B cell (primary cell): ENCODE measurements around the gene TPSG1. TPM values are rescaled to one million over a fixed set of nuclear protein-coding genes. Genes with fewer than 3 reads are reported as not detected.
"Not testable (repeated sequence)": the region's sequence is repeated elsewhere in the genome, so short reads cannot be mapped to it uniquely, and the experiment has no call there.

ENCODE experiments used
- ATAC-seq: fragments of 200-7000 bp; cut with Tn5 transposase; one replicate; pipeline ENCODE4 v1.10.0; 2021; ENCODE audit warnings: low read depth, mild to moderate bottlenecking, moderate number of reproducible peaks, moderate library complexity
- CTCF ChIA-PET: fragments of 350-600 bp; sonication (Branson Sonifier 250); formaldehyde crosslinking; loops from one replicate; lab custom pipeline; 2021; ENCODE audit warnings: antibody characterized with exemption, inconsistent platforms; lab: Charles Lee
- POLR2A ChIA-PET: fragments of 350-600 bp; sonication (Branson Sonifier 250); formaldehyde crosslinking; loops from one replicate; lab custom pipeline; 2021; ENCODE audit warnings: antibody characterized with exemption; lab: Charles Lee
- DNase-seq: peaks from one replicate; pipeline ENCODE4 v3.0.0; 2013
- H2AFZ ChIP-seq: 2 replicates; pipeline ENCODE4 v1.6.1; 2012; ENCODE audit warnings: mild to moderate bottlenecking, low read depth, low read length; ENCODE audit not compliant: insufficient read depth, poor library complexity, severe bottlenecking
- H3K27ac ChIP-seq, 2 donors: 1 replicate in 1 of 2; 2 replicates in 1 of 2; pipeline ENCODE4 v1.5.1; 2012 to 2013; ENCODE audit warnings: low read length in 2 of 2, mild to moderate bottlenecking in 2 of 2, moderate library complexity in 1 of 2
- H3K27me3 ChIP-seq, 4 experiments: fragments of 200-600 bp in 1 of 4; sonication (generic) in 1 of 4; replicated peaks in 1 of 4; 1 replicate in 2 of 4; 2 replicates in 2 of 4; pipeline versions ENCODE4 v1.6.1 to v1.7.0; 2013 to 2016; ENCODE audit warnings: low read length in 3 of 4, mild to moderate bottlenecking in 2 of 4, mixed read lengths in 1 of 4, moderate library complexity in 1 of 4; ENCODE audit not compliant: insufficient read depth in 4 of 4, control insufficient read depth in 3 of 4; ENCODE audit errors: control extremely low read depth in 1 of 4
- H3K36me3 ChIP-seq, 2 experiments: replicated peaks in 1 of 2; 1 replicate in 1 of 2; 2 replicates in 1 of 2; pipeline versions ENCODE4 v1.6.1 to v1.7.1; 2013; ENCODE audit warnings: low read length in 1 of 2; ENCODE audit not compliant: insufficient read depth in 2 of 2, control insufficient read depth in 1 of 2; ENCODE audit errors: control extremely low read depth in 1 of 2, extremely low read depth in 1 of 2
- H3K4me1 ChIP-seq, 2 donors: fragments of 200-600 bp in 1 of 2; sonication (generic) in 1 of 2; 1 replicate in 1 of 2; 2 replicates in 1 of 2; pipeline versions ENCODE4 v1.5.1 to v1.6.1; 2013 to 2017; ENCODE audit warnings: low read length in 2 of 2; ENCODE audit not compliant: control insufficient read depth in 2 of 2, insufficient read depth in 2 of 2
- H3K4me2 ChIP-seq: replicated peaks from 2 replicates; pipeline ENCODE3; 2012; ENCODE audit warnings: mild to moderate bottlenecking, low read depth, low read length; ENCODE audit not compliant: poor library complexity, severe bottlenecking
- H3K4me3 ChIP-seq, 5 experiments: fragments of 200-600 bp in 1 of 5; sonication (generic) in 1 of 5; 1 replicate in 3 of 5; 2 replicates in 2 of 5; pipeline versions ENCODE4 v1.5.1 to v1.7.0; 2011 to 2016; ENCODE audit warnings: low read length in 4 of 5, mild to moderate bottlenecking in 4 of 5, low read depth in 2 of 5, control low read depth in 1 of 5, moderate library complexity in 1 of 5; ENCODE audit not compliant: insufficient read depth in 1 of 5; ENCODE audit errors: control extremely low read depth in 1 of 5, extremely low read depth in 1 of 5
- H3K79me2 ChIP-seq: fragments of 200-600 bp; sonication (generic); one replicate; pipeline ENCODE4 v1.6.0; 2016; ENCODE audit warnings: low read length; ENCODE audit not compliant: control insufficient read depth, insufficient read depth
- H3K9ac ChIP-seq: fragments of 200-600 bp; sonication (generic); 2 replicates; pipeline ENCODE4 v1.6.1; 2017; ENCODE audit warnings: mild to moderate bottlenecking, low read length, moderate library complexity
- H3K9me3 ChIP-seq, 3 donors: one replicate each; pipeline versions ENCODE4 v1.6.1 to v1.7.1; 2013; ENCODE audit warnings: low read length in 2 of 3; ENCODE audit not compliant: control insufficient read depth in 2 of 3, insufficient read depth in 1 of 3; ENCODE audit errors: control extremely low read depth in 1 of 3
- H4K20me1 ChIP-seq: 2 replicates; pipeline ENCODE4 v1.6.0; 2012; ENCODE audit warnings: mild to moderate bottlenecking, low read length; ENCODE audit not compliant: insufficient read depth, control insufficient read depth, poor library complexity, severe bottlenecking
- H3K27ac Mint-ChIP-seq: one replicate; pipeline ENCODE4 v1.8.0; 2021; ENCODE audit warnings: mixed read lengths
- H3K27me3 Mint-ChIP-seq: one replicate; pipeline ENCODE4 v1.8.0; 2021; ENCODE audit warnings: mixed read lengths
- H3K4me1 Mint-ChIP-seq: one replicate; pipeline ENCODE4 v1.8.0; 2021; ENCODE audit warnings: mixed read lengths
- H3K4me3 Mint-ChIP-seq: one replicate; pipeline ENCODE4 v1.8.0; 2021; ENCODE audit warnings: mixed read lengths
- H3K9me3 Mint-ChIP-seq: one replicate; pipeline ENCODE4 v1.8.0; 2022; ENCODE audit warnings: mixed read lengths; ENCODE audit not compliant: insufficient read depth
- CTCF ChIP-seq: fragments of 200-600 bp; IDR thresholded peaks from one replicate; pipeline ENCODE4 v1.8.0; 2022; ENCODE audit warnings: antibody characterized with exemption, mild to moderate bottlenecking
- EZH2 ChIP-seq: IDR thresholded peaks from 2 replicates; pipeline ENCODE4 v1.6.1; 2012; ENCODE audit warnings: borderline replicate concordance, low read depth, mild to moderate bottlenecking, moderate library complexity, low read length; ENCODE audit not compliant: insufficient read depth, poor library complexity, severe bottlenecking
- WGBS: methylation state at CpG from one replicate; pipeline ENCODE4 v1.1.5; 2013; ENCODE audit warnings: missing lambda C conversion rate; ENCODE audit not compliant: insufficient coverage; 5-methylcytosine and 5-hydroxymethylcytosine counted together
- intact Hi-C: fragments of 100-400 bp; cut with micrococcal nuclease; formaldehyde crosslinking; loops from one replicate; pipeline ENCODE4 v1.10.0; 2022
- polyA plus RNA-seq: library from polyadenylated mRNA; depleted of rRNA; stranded (reverse); fragments of >200 nt; gene quantifications from 2 replicates; pipeline ENCODE4 v1.2.3, GENCODE V29; 2012
- total RNA-seq, 2 donors: library from RNA; stranded (reverse); fragments of 120-200 nt in 1 of 2; gene quantifications; 1 replicate in 1 of 2; 2 replicates in 1 of 2; pipeline versions ENCODE4 v1.2.3 to v1.2.4, GENCODE V29; 2013 to 2022

Gene TPSG1
- total and polyA plus RNA-seq, 2 donors (not counting 1 experiment from before 2014, with no cell fraction given): not detected

- H3K9me3 ChIP-seq: peaks cover 0 to 7% (median 0%) of the 10 kb centered on the region in 3 donors
- intact Hi-C loops: no loop called here
- no peaks in the 10 kb centered on the region for H3K79me2 ChIP-seq
- no peak overlapping the region for H3K4me3 ChIP-seq
- H4K20me1 ChIP-seq: no peaks in the 10 kb centered on the region
- ChIA-PET POLR2A (no interaction called here), CTCF (no interaction called here)
- WGBS: 82% methylated on average over 22 of the region's 22 CpGs
- ATAC-seq: no peak
- Mint-ChIP-seq H3K9me3 (no peaks in the 10 kb centered on the region), H3K4me1 (peaks cover 4% of the 10 kb centered on the region), H3K4me3 (no peak overlapping the region), H3K27me3 (peaks cover 16% of the 10 kb centered on the region), H3K27ac (peak overlapping the region; percentile 29)
- no peaks in the 10 kb centered on the region for H3K36me3 ChIP-seq
- TF ChIP-seq EZH2 (no peak), CTCF (no peak)
- no peak overlapping the region for H3K4me2 ChIP-seq
- H3K27ac ChIP-seq: no peak overlapping the region
- peaks cover 0 to 44% (median 9%) of the 10 kb centered on the region in 4 experiments for H3K27me3 ChIP-seq
- no peak for DNase-seq
- no peak overlapping the region for H2AFZ ChIP-seq
- H3K9ac ChIP-seq: no peak overlapping the region
- peaks cover 6 to 8% of the 10 kb centered on the region in 2 donors for H3K4me1 ChIP-seq
Observed at GRCh38 chr16:1256874-1257322, 31.8 kb upstream of the TPSG1 start.

GRCh38 chr16:1256296-1256873, 31.3 kb upstream of the TPSG1 start:
- H4K20me1 ChIP-seq, POLR2A ChIA-PET, H3K9me3 ChIP-seq, H3K4me3 Mint-ChIP-seq, CTCF ChIA-PET, H3K79me2 ChIP-seq, H3K27ac Mint-ChIP-seq, H3K9ac ChIP-seq, H3K9me3 Mint-ChIP-seq, H3K4me3 ChIP-seq, H3K4me1 ChIP-seq, ATAC-seq, intact Hi-C loops, H3K4me2 ChIP-seq, DNase-seq, H3K36me3 ChIP-seq, H3K4me1 Mint-ChIP-seq, H3K27ac ChIP-seq, H2AFZ ChIP-seq: not testable (repeated sequence)
- peaks cover 13% of the 10 kb centered on the region for H3K27me3 Mint-ChIP-seq
- 85% methylated on average over 14 of the region's 23 CpGs for WGBS
- H3K27me3 ChIP-seq: peaks cover 0 to 40% (median 8%) of the 10 kb centered on the region in 4 experiments

DNA sequence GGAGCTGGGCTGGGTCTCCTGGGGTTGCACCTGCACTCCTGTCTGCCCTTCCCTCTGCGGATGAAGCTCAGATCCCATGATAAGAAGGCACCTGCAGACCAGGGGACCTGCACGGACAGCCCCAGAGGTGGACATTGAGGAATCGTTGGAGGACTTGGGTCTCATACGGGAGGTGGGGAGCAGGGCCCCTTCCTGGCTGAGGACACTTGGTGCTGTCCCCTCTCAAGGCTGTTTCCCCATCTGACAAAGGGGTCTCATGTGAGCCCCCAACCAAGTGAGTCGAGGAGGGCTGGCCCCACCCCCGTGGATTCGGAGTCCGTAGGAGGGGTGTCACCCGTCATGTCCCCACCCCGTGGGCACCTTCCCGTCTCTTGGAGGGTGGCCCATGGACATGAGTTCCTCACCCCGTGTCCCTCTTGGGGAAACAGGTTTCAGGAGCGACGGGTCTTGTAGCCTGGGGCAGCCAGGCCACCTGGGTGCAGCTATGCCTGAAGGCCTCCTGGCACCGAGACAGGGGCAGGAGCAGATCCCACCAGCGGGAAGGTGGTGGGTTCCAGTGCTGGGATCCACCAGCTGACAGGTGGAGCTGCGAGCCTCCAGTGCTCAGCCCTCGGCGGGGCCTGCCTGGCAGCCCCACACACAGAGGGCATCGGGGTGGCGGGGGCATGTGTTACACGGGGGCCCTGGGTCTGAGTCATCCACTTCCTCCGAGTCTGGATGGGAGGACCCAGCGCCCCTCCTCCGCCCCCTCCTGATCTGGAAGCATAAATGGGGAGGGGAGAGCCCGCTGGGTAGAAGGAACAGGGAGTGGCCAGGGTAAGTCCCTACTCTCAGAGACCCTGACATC, 30.4 kb upstream of the TPSG1 start, which contains the start of gene TPSD1:
TPSD1 (plus strand) TSS at position 794 of the 847 bp plus-strand sequence. CDS start 212 bp downstream, outside the sequence.
- H3K79me2 ChIP-seq, H3K4me3 ChIP-seq, H4K20me1 ChIP-seq, H3K27ac Mint-ChIP-seq, H3K4me2 ChIP-seq, H3K27ac ChIP-seq, intact Hi-C loops, H3K9me3 ChIP-seq, H3K9ac ChIP-seq, H2AFZ ChIP-seq, H3K4me1 ChIP-seq, H3K36me3 ChIP-seq, H3K4me1 Mint-ChIP-seq, H3K9me3 Mint-ChIP-seq, DNase-seq, CTCF ChIA-PET, ATAC-seq, H3K4me3 Mint-ChIP-seq: not testable (repeated sequence)
- peaks cover 12% of the 10 kb centered on the region for H3K27me3 Mint-ChIP-seq
- 69% methylated on average over 20 of the region's 26 CpGs for WGBS
- H3K27me3 ChIP-seq: peaks cover 0 to 34% (median 6%) of the 10 kb centered on the region in 4 experiments
- POLR2A ChIA-PET: interaction anchor here (0.7 kb wide), 1 partner anchor 470 kb away, joined by 6 read pairs; no protein-coding TSS in a partner anchor
